GM18519 (cell line): ENCODE measurements around the gene ARL15.
"Not testable (repeated sequence)": the region's sequence is repeated elsewhere in the genome, so short reads cannot be mapped to it uniquely, and the experiment has no call there.

Source experiments
- ATAC-seq: cut with Tn5 transposase; IDR thresholded peaks from one replicate; pipeline ENCODE4 v1.9.1; 2021; ENCODE audit warnings: mild to moderate bottlenecking, moderate library complexity; ENCODE audit not compliant: unreplicated experiment, low FRiP score

ARL15 gene

GRCh38 chr5:54002779-54003178 lies 307.6 kb downstream of the ARL15 start:
- ATAC-seq = no peak

- ATAC-seq = no peak
Measured at GRCh38 chr5:54001976-54002775, 308.2 kb downstream of the ARL15 start.

- ATAC-seq = no peak
Measured at GRCh38 chr5:54000011-54000410, 310.4 kb downstream of the ARL15 start.

- ATAC-seq = no peak
Measured at GRCh38 chr5:53997736-53998627, 312.4 kb downstream of the ARL15 start.

GRCh38 chr5:53996008-53996407 lies 314.4 kb downstream of the ARL15 start:
- no peak for ATAC-seq

GRCh38 chr5:53994148-53994547 lies 316.2 kb downstream of the ARL15 start:
- no peak for ATAC-seq

- ATAC-seq = no peak
Measured at GRCh38 chr5:53991942-53992341, 318.4 kb downstream of the ARL15 start.

GRCh38 chr5:53987101-53987500 lies 323.3 kb downstream of the ARL15 start:
- ATAC-seq = no peak

- ATAC-seq = no peak
Measured at GRCh38 chr5:53985796-53986195, 324.6 kb downstream of the ARL15 start.

- no peak for ATAC-seq
Measured at GRCh38 chr5:53984971-53985370, 325.4 kb downstream of the ARL15 start.

- no peak for ATAC-seq
Measured at GRCh38 chr5:53983568-53984460, 326.6 kb downstream of the ARL15 start.

- ATAC-seq = not testable (repeated sequence)
Measured at GRCh38 chr5:53982319-53982718, 328.1 kb downstream of the ARL15 start.

- ATAC-seq = no peak
Measured at GRCh38 chr5:53980061-53980460, 330.3 kb downstream of the ARL15 start.

- ATAC-seq = no peak
Measured at GRCh38 chr5:53974021-53974420, 336.4 kb downstream of the ARL15 start.

- no peak for ATAC-seq
Measured at GRCh38 chr5:53972314-53972713, 338.1 kb downstream of the ARL15 start.

GRCh38 chr5:53971551-53971950 lies 338.8 kb downstream of the ARL15 start:
- ATAC-seq = no peak

- ATAC-seq = no peak
Measured at GRCh38 chr5:53971131-53971530, 339.2 kb downstream of the ARL15 start.

- ATAC-seq = no peak
Measured at GRCh38 chr5:53970475-53970874, 339.9 kb downstream of the ARL15 start.

GRCh38 chr5:53969176-53969730 lies 341.1 kb downstream of the ARL15 start:
- no peak for ATAC-seq

GRCh38 chr5:53965459-53965858 lies 344.9 kb downstream of the ARL15 start:
- ATAC-seq = no peak
